Lower leg skin (tissue), 3 donors: ENCODE results near the gene DCLRE1B.

ENCODE experiments used
- CTCF ChIP-seq, 3 donors: fragments of 450-650 bp; IDR thresholded peaks; one replicate each; pipeline ENCODE4 v1.5.1; 2016; ENCODE audit warnings: antibody characterized with exemption in 3 of 3, mild to moderate bottlenecking in 3 of 3, moderate library complexity in 2 of 3
- POLR2A ChIP-seq, 2 donors: fragments of 450-650 bp; IDR thresholded peaks; one replicate each; pipeline ENCODE4 v1.6.1; 2016 to 2017; ENCODE audit warnings: antibody characterized with exemption in 2 of 2, mild to moderate bottlenecking in 1 of 2, moderate library complexity in 1 of 2

GRCh38 chr1:113871597-113872113, 33.5 kb upstream of the DCLRE1B start, which contains the start of gene PTPN22:
- TF ChIP-seq POLR2A (IDR thresholded peaks at IDR 0.05) (no peak), CTCF (IDR thresholded peaks at IDR 0.05) (no peak)
